H1 (cell line): ENCODE measurements around the gene DMAC2. TPM values are rescaled to one million over a fixed set of nuclear protein-coding genes. Genes with fewer than 3 reads are reported as not detected.

ENCODE experiments used
- RAD21 ChIP-seq, 2 experiments: IDR thresholded peaks in 1 of 2; conservative IDR thresholded peaks in 1 of 2; 2 replicates each; pipeline ENCODE4 v1.6.1; 2011; ENCODE audit warnings: low read depth in 2 of 2, low read length in 2 of 2, improper control_type of control experiment in 1 of 2, inconsistent platforms in 1 of 2, mild to moderate bottlenecking in 1 of 2, moderate library complexity in 1 of 2
- polyA plus RNA-seq, 7 experiments: library from polyadenylated mRNA; depleted of rRNA in 3 of 7; stranded (reverse) in 5 of 7; unstranded in 2 of 7; fragments of >200 nt in 5 of 7; fragments of 200-250 nt in 2 of 7; gene quantifications; 1 replicate in 5 of 7; 2 replicates in 1 of 7; 4 replicates in 1 of 7; pipeline versions ENCODE4 v1.2.1 to v1.2.3, GENCODE V29; 2011 to 2013; ENCODE audit warnings: missing spikeins in 2 of 7, mixed read lengths in 2 of 7
- total RNA-seq: library from RNA; stranded (reverse); fragmentation: NEBNext Ultra II Directional; extraction: Animal tissue kit (Norgen Biotek cat#: 25700); gene quantifications from 2 replicates; pipeline ENCODE4 v1.2.1, GENCODE V29; 2021

The DMAC2 gene
- total and polyA plus RNA-seq, 2 of the 8 experiments (the other 6 are each of a cell fraction or from before 2014, with no cell fraction given), result 86.8 to 170 TPM

- no peak for TF ChIP-seq RAD21 (IDR thresholded peaks at IDR 0.05 in 1 of 2, conservative IDR thresholded peaks at IDR 0.05 in 1 of 2; ENCODE audit: low read depth in 2 of 2, low read length in 2 of 2)
Observed at GRCh38 chr19:41484822-41485221, 45.1 kb upstream of the DMAC2 start (continued).
